Measurements from ENCODE around the gene GRM1.

- no peak for TF ChIP-seq CTCF (IDR thresholded peaks at IDR 0.05)
- TF ChIP-seq POLR2AphosphoS5 (IDR thresholded peaks at IDR 0.05; ENCODE audit: insufficient read depth in 1 of 2, low read depth in 1 of 2), result no peak
- no peak for TF ChIP-seq POLR2A (IDR thresholded peaks at IDR 0.05)
Measured at GRCh38 chr6:146484411-146484810, 455.5 kb downstream of the GRM1 start.
